GM12878 (cell line): Measurements from ENCODE around the gene AFF2. TPM values are rescaled to one million over a fixed set of nuclear protein-coding genes. Genes with fewer than 3 reads are reported as not detected.

Experiments used
- ATAC-seq: fragments of 200-7000 bp; cut with Tn5 transposase; 3 replicates; pipeline ENCODE4 v1.9.1; 2020; ENCODE audit warnings: mild to moderate bottlenecking, moderate library complexity
- BruUV-seq: library from RNA; stranded (reverse); fragments of 400-500 nt; replicated peaks from 2 replicates; lab custom pipeline; 2021; lab: Mats Ljungman, UMichigan
- CTCF ChIA-PET: fragments of 300-600 bp; sonication (Branson Sonifier 250); formaldehyde crosslinking; extraction: SDS; loops from one replicate; lab custom pipeline; 2021; ENCODE audit warnings: inconsistent platforms; lab: Yijun Ruan, JAX
- POLR2A ChIA-PET: fragments of 350-600 bp; formaldehyde crosslinking; extraction: SDS; loops from one replicate; lab custom pipeline; 2021; ENCODE audit warnings: inconsistent platforms; lab: Charles Lee
- RAD21 ChIA-PET: fragments of 300-600 bp; sonication (Branson Sonifier 250); formaldehyde crosslinking; loops from one replicate; lab custom pipeline; 2023; ENCODE audit warnings: antibody characterized with exemption; ENCODE audit not compliant: unreplicated experiment; lab: Charles Lee
- SMC1A ChIA-PET: fragments of 300-600 bp; sonication (Branson Sonifier 250); formaldehyde crosslinking; loops from one replicate; lab custom pipeline; 2023; ENCODE audit not compliant: unreplicated experiment, uncharacterized antibody; lab: Charles Lee
- DNase-seq: peaks from one replicate; pipeline ENCODE4 v3.0.0-alpha.2; 2011; ENCODE audit warnings: low read depth, low spot score
- FAIRE-seq: peaks from 3 replicates; lab custom pipeline; 2011; peaks lifted over from hg19 to GRCh38; lab: Jason Lieb, UNC
- H2AFZ ChIP-seq: 2 replicates; pipeline ENCODE4 v1.6.0; 2011; ENCODE audit warnings: low read depth, low read length, control low read depth; ENCODE audit not compliant: control insufficient read depth
- H3K27ac ChIP-seq: 2 replicates; pipeline ENCODE4 v1.5.1; 2011; ENCODE audit warnings: control low read depth; ENCODE audit not compliant: control insufficient read depth, insufficient read depth
- H3K27me3 ChIP-seq, 2 experiments: replicated peaks in 1 of 2; 2 replicates each; pipeline versions ENCODE4 v1.6.0 to v1.6.1; 2011; ENCODE audit warnings: low read length in 1 of 2; ENCODE audit not compliant: control insufficient read depth in 2 of 2, insufficient read depth in 2 of 2
- H3K36me3 ChIP-seq, 2 experiments: 2 replicates each; pipeline ENCODE4 v1.5.1; 2011; ENCODE audit warnings: low read length in 1 of 2; ENCODE audit not compliant: control insufficient read depth in 2 of 2, insufficient read depth in 2 of 2
- H3K4me1 ChIP-seq: 2 replicates; pipeline ENCODE4 v1.6.1; 2011; ENCODE audit warnings: mild to moderate bottlenecking, low read length, moderate library complexity, mixed read lengths; ENCODE audit not compliant: control insufficient read depth, insufficient read depth
- H3K4me2 ChIP-seq: 2 replicates; pipeline ENCODE4 v1.6.0; 2011; ENCODE audit warnings: control low read depth; ENCODE audit not compliant: control insufficient read depth, insufficient read depth
- H3K4me3 ChIP-seq: fragments of 200-600 bp; sonication (generic); 2 replicates; pipeline ENCODE4 v1.5.1; 2016
- H3K79me2 ChIP-seq: 2 replicates; pipeline ENCODE4 v1.6.0; 2011; ENCODE audit warnings: low read length; ENCODE audit not compliant: control insufficient read depth, insufficient read depth
- H3K9ac ChIP-seq: 2 replicates; pipeline ENCODE4 v1.8.0; 2011; ENCODE audit warnings: low read length, control low read depth, mixed read lengths; ENCODE audit not compliant: control insufficient read depth, insufficient read depth
- H3K9me3 ChIP-seq: replicated peaks from 3 replicates; pipeline ENCODE4 v1.5.1; 2011; ENCODE audit warnings: mild to moderate bottlenecking, low read length; ENCODE audit not compliant: control insufficient read depth, insufficient read depth
- H4K20me1 ChIP-seq: 2 replicates; pipeline ENCODE4 v1.6.0; 2011; ENCODE audit not compliant: control insufficient read depth, insufficient read depth
- BRCA1 ChIP-seq: IDR thresholded peaks from 2 replicates; pipeline ENCODE4 v1.6.1; 2011; ENCODE audit warnings: low read depth, low read length, improper control_type of control experiment
- FOXM1 ChIP-seq: IDR thresholded peaks from 2 replicates; pipeline ENCODE4 v1.6.1; 2012; ENCODE audit warnings: low read depth, mild to moderate bottlenecking, inconsistent platforms, low read length, moderate library complexity
- GABPA ChIP-seq: IDR thresholded peaks from 2 replicates; pipeline ENCODE4 v1.6.1; 2014; ENCODE audit warnings: antibody characterized with exemption, low read depth, mild to moderate bottlenecking, inconsistent platforms
- IKZF2 ChIP-seq, 2 experiments: fragments of 450-650 bp; IDR thresholded peaks; 2 replicates each; pipeline ENCODE4 v1.6.1; 2017; ENCODE audit warnings: mild to moderate bottlenecking in 2 of 2, moderate library complexity in 2 of 2
- IRF4 ChIP-seq: IDR thresholded peaks from 2 replicates; pipeline ENCODE4 v1.6.1; 2011; ENCODE audit warnings: low read depth, low read length
- JUND ChIP-seq: IDR thresholded peaks from 2 replicates; pipeline ENCODE4 v1.6.1; 2012; ENCODE audit warnings: low read depth, mild to moderate bottlenecking, low read length, improper control_type of control experiment, moderate library complexity
- MTA3 ChIP-seq: IDR thresholded peaks from 2 replicates; pipeline ENCODE4 v1.6.1; 2012; ENCODE audit warnings: low read length, inconsistent platforms, borderline replicate concordance
- NFYA ChIP-seq: IDR thresholded peaks from 2 replicates; pipeline ENCODE4 v1.6.1; 2011; ENCODE audit warnings: low read depth, mild to moderate bottlenecking, low read length, improper control_type of control experiment, borderline replicate concordance
- NRF1 ChIP-seq: conservative IDR thresholded peaks from 2 replicates; pipeline ENCODE4 v1.6.1; 2011; ENCODE audit warnings: mild to moderate bottlenecking, low read depth, low read length, improper control_type of control experiment
- RAD21 ChIP-seq: IDR thresholded peaks from 2 replicates; pipeline ENCODE4 v1.6.1; 2011; ENCODE audit warnings: mild to moderate bottlenecking, low read depth, low read length, moderate library complexity; ENCODE audit not compliant: insufficient read depth
- RB1 ChIP-seq: fragments of 450-650 bp; formaldehyde crosslinking; IDR thresholded peaks from 2 replicates; pipeline ENCODE4 v1.6.1; 2017; ENCODE audit warnings: mild to moderate bottlenecking, borderline replicate concordance
- SP1 ChIP-seq: IDR thresholded peaks from one replicate; pipeline ENCODE4 v1.6.1; 2011; ENCODE audit warnings: low read depth, low read length
- ZNF24 ChIP-seq: fragments of 450-650 bp; IDR thresholded peaks from 2 replicates; pipeline ENCODE4 v1.6.1; 2017; ENCODE audit warnings: antibody characterized with exemption, mild to moderate bottlenecking
- WGBS: methylation state at CpG from one replicate; pipeline ENCODE4 v1.1.6; 2016; ENCODE audit warnings: low lambda C conversion rate; ENCODE audit not compliant: insufficient replicate concordance, insufficient coverage; ENCODE audit errors: missing lambda C conversion rate; 5-methylcytosine and 5-hydroxymethylcytosine counted together
- in situ Hi-C: fragments of 300-500 bp; cut with MboI; formaldehyde crosslinking; loops from 9 replicates; pipeline ENCODE4 v1.14.3; 2018; ENCODE audit warnings: mixed read lengths
- intact Hi-C: fragments of 100-400 bp; cut with micrococcal nuclease; formaldehyde crosslinking; loops from one replicate; pipeline ENCODE4 v1.14.2; 2022; ENCODE audit not compliant: unreplicated experiment
- polyA plus RNA-seq, 11 experiments: library from polyadenylated mRNA; depleted of rRNA in 4 of 11; unstranded in 6 of 11; stranded (reverse) in 5 of 11; fragments of >200 nt; fragmentation: Nextera tagmentation in 4 of 11; fragmentation: Illumina TruSeq in 1 of 11; extraction: Ambion mirVana in 4 of 11; extraction: Trizol in 1 of 11; gene quantifications; 1 replicate in 1 of 11; 2 replicates in 10 of 11; pipeline versions ENCODE4 v1.2.1 to v1.2.3, GENCODE V29; 2011 to 2016; ENCODE audit warnings: inconsistent platforms in 2 of 11, missing spikeins in 2 of 11, low read depth in 1 of 11
- total RNA-seq, 4 experiments: library from RNA; depleted of rRNA in 3 of 4; stranded (reverse); fragments of >200 nt in 3 of 4; fragmentation: Illumina TruSeq in 1 of 4; extraction: Trizol in 1 of 4; gene quantifications; 2 replicates each; pipeline versions ENCODE4 v1.2.1 to v1.2.3, GENCODE V29; 2013 to 2021
- TF ChIP-seq, protein P1 (sequence below): IDR thresholded peaks from 2 replicates; pipeline ENCODE4 v1.6.1; 2011; ENCODE audit warnings: borderline replicate concordance, low read depth, mild to moderate bottlenecking, moderate library complexity, mixed read lengths, low read length; ENCODE audit not compliant: insufficient read depth; ENCODE audit errors: extremely low read length
- TF ChIP-seq, protein P2 (sequence below): IDR thresholded peaks from 2 replicates; pipeline ENCODE4 v1.6.1; 2012; ENCODE audit warnings: low read depth, low read length, improper control_type of control experiment
- TF ChIP-seq, protein P3 (sequence below): fragments of 450-650 bp; IDR thresholded peaks from 2 replicates; pipeline ENCODE4 v1.6.1; 2016; ENCODE audit warnings: mild to moderate bottlenecking, moderate library complexity, borderline replicate concordance
- TF ChIP-seq, protein P4 (sequence below): fragments of 450-650 bp; IDR thresholded peaks from 2 replicates; pipeline ENCODE4 v1.6.1; 2014; ENCODE audit warnings: mild to moderate bottlenecking

The AFF2 gene
- total and polyA plus RNA-seq, 10 of the 15 experiments (the other 5 are each of a cell fraction or from before 2014, with no cell fraction given) = under 0.01 to 0.03 TPM; not detected in 8

DNA sequence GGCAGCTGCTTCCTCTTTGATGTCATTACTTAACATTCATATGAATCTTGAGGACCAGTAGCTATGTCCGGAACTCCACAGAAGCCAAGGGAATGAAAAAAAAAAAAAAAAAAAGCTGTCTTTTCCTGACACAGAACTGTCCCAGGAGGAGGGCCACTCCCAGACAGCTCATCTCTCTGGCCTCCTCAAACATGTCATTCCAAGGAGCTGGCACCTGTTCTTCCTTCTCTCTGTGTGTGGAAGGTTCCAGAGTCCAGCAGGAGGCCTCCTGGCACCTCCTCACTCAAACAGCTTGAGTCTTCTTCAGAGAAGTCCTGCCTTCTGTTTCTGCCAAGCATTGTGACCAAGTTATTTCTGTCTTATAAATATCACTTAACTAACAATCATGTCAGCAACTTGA, 458.5 kb downstream of the AFF2 start:
- 0% methylated on average over 1 of the region's 1 CpG for WGBS
- no TSS peak for BruUV-seq
- no peaks in the 10 kb centered on the region; the same call in 2 of the 3 replicates for H3K9me3 ChIP-seq
- no peak overlapping the region for H3K4me3 ChIP-seq
- H4K20me1 ChIP-seq = no peaks in the 10 kb centered on the region
- ATAC-seq (no peak), DNase-seq (no peak), FAIRE-seq (no peak)
- SMC1A ChIA-PET = interaction anchor here (0.6 to 1.8 kb wide), 3 partner anchors 9 to 64 kb away, joined by 3 to 4 read pairs (median 4); no protein-coding TSS in a partner anchor
- H3K27ac ChIP-seq = no peak overlapping the region
- POLR2A ChIA-PET = no interaction called here
- intact Hi-C loops = no loop called here
- H3K36me3 ChIP-seq = no peaks in the 10 kb centered on the region
- H3K79me2 ChIP-seq = no peaks in the 10 kb centered on the region
- no peaks in the 10 kb centered on the region for H3K4me1 ChIP-seq
- RAD21 ChIA-PET = no interaction called here
- H3K27me3 ChIP-seq = no peaks in the 10 kb centered on the region; a peak in 1 of 4 replicates
- in situ Hi-C loops = no loop called here
- TF ChIP-seq RAD21 = no peak
- no peak for TF ChIP-seq IRF4
- TF ChIP-seq, protein P1, sequence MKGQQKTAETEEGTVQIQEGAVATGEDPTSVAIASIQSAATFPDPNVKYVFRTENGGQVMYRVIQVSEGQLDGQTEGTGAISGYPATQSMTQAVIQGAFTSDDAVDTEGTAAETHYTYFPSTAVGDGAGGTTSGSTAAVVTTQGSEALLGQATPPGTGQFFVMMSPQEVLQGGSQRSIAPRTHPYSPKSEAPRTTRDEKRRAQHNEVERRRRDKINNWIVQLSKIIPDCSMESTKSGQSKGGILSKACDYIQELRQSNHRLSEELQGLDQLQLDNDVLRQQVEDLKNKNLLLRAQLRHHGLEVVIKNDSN = no peak
- TF ChIP-seq ZNF24 = no peak
- TF ChIP-seq, protein P2, sequence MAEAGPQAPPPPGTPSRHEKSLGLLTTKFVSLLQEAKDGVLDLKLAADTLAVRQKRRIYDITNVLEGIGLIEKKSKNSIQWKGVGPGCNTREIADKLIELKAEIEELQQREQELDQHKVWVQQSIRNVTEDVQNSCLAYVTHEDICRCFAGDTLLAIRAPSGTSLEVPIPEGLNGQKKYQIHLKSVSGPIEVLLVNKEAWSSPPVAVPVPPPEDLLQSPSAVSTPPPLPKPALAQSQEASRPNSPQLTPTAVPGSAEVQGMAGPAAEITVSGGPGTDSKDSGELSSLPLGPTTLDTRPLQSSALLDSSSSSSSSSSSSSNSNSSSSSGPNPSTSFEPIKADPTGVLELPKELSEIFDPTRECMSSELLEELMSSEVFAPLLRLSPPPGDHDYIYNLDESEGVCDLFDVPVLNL = no peak
- no peak for TF ChIP-seq BRCA1
- TF ChIP-seq FOXM1 = no peak
- TF ChIP-seq NRF1 = no peak
- TF ChIP-seq, protein P3, sequence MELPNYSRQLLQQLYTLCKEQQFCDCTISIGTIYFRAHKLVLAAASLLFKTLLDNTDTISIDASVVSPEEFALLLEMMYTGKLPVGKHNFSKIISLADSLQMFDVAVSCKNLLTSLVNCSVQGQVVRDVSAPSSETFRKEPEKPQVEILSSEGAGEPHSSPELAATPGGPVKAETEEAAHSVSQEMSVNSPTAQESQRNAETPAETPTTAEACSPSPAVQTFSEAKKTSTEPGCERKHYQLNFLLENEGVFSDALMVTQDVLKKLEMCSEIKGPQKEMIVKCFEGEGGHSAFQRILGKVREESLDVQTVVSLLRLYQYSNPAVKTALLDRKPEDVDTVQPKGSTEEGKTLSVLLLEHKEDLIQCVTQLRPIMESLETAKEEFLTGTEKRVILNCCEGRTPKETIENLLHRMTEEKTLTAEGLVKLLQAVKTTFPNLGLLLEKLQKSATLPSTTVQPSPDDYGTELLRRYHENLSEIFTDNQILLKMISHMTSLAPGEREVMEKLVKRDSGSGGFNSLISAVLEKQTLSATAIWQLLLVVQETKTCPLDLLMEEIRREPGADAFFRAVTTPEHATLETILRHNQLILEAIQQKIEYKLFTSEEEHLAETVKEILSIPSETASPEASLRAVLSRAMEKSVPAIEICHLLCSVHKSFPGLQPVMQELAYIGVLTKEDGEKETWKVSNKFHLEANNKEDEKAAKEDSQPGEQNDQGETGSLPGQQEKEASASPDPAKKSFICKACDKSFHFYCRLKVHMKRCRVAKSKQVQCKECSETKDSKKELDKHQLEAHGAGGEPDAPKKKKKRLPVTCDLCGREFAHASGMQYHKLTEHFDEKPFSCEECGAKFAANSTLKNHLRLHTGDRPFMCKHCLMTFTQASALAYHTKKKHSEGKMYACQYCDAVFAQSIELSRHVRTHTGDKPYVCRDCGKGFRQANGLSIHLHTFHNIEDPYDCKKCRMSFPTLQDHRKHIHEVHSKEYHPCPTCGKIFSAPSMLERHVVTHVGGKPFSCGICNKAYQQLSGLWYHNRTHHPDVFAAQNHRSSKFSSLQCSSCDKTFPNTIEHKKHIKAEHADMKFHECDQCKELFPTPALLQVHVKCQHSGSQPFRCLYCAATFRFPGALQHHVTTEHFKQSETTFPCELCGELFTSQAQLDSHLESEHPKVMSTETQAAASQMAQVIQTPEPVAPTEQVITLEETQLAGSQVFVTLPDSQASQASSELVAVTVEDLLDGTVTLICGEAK = no peak
- no peak for TF ChIP-seq RB1
- no peak for TF ChIP-seq JUND
- TF ChIP-seq, protein P4, sequence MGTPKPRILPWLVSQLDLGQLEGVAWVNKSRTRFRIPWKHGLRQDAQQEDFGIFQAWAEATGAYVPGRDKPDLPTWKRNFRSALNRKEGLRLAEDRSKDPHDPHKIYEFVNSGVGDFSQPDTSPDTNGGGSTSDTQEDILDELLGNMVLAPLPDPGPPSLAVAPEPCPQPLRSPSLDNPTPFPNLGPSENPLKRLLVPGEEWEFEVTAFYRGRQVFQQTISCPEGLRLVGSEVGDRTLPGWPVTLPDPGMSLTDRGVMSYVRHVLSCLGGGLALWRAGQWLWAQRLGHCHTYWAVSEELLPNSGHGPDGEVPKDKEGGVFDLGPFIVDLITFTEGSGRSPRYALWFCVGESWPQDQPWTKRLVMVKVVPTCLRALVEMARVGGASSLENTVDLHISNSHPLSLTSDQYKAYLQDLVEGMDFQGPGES = no peak
- TF ChIP-seq NFYA = no peak
- TF ChIP-seq IKZF2 (IDR thresholded peaks at IDR 0.05) = no peak
- TF ChIP-seq MTA3 = no peak
- no peak for TF ChIP-seq GABPA
- no peak for TF ChIP-seq SP1
- CTCF ChIA-PET = interaction anchor here (0.6 to 1.3 kb wide), 2 partner anchors 9 to 20 kb away, joined by 3 to 4 read pairs; no protein-coding TSS in a partner anchor
- no peak overlapping the region for H2AFZ ChIP-seq
- no peak overlapping the region for H3K4me2 ChIP-seq
- H3K9ac ChIP-seq = no peak overlapping the region
